Measurements from ENCODE around the gene SRRM3.

DNA sequence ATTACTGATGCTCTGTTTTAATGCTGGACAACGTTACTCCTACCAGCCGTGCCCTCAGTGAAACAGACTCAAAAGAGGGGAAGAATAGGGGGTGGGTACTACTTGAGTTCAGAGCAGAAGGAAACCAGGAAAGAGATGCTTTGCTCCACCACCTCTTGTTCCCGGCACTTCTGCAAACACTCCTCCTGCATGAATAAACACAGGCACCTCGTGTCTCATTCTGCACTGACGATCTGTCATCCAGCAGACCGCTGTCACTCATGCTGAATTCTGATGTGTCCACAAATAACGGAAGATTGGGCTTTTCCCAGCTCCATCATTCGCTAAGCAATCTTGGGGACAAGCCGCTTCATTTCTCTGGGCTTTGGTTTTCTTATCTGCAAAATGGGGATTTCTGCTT, 130.4 kb downstream of the SRRM3 start:
- TF ChIP-seq POLR2A (IDR thresholded peaks at IDR 0.05; ENCODE audit: low read depth, low read length) (0 out of 2 replicates have a peak, but pooled peaks have one; percentile 25), SPI1 (IDR thresholded peaks at IDR 0.05; ENCODE audit: low read depth, low read length) (no peak), TAF1 (IDR thresholded peaks at IDR 0.05; ENCODE audit: low read depth, low read length) (no peak), POLR2AphosphoS5 (IDR thresholded peaks at IDR 0.05; ENCODE audit: low read depth, low read length) (no peak), POU2F2 (IDR thresholded peaks at IDR 0.05; ENCODE audit: low read depth, low read length) (no peak)

Data from GM12891 (cell line).